Measurements from ENCODE around the gene CLN3.
"Not testable (repeated sequence)": the region's sequence is repeated elsewhere in the genome, so short reads cannot be mapped to it uniquely, and the experiment has no call there.

Gene CLN3

DNA sequence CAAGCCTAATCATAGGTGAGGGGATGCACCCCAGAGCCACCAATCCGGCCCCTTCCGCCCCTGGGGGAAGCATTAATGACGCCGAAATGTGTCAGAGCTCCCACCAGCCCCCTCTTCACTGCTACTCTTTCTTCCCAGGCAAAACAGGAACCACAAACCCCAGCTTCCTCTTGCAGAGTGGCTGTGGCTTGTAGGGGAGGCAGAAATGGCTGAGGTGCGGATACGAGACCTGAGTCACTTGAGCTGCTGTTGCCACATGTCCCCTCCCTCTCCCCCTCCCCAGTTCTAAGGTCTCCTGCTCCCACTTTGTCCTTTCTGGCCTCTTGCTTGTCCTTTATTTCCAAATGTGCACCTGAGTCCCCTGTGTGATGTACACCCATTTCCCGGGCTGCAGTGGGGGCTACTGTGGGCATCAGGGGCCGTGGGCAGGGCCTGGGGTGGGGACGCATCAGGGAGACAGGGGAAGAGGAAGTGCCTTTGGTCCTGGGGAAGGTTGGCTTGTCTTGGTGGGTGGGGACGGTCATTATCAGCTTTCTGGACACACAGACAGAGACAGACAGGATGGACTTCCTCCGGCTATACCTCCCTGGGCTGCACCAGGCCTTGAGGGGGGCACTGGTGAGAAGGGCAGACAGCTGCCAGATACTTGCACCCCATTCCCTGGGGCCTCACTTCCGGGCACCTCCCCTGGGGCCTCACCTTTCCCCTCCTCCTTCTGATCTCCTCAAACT, 2.4 kb upstream of the CLN3 start, which contains the start of gene APOBR:
TSS of gene APOBR (plus strand) at position 523 of the 731 bp plus-strand sequence. CDS start at position 562, 39 bp downstream.
- peak; percentile 90 for DNase-seq

DNA sequence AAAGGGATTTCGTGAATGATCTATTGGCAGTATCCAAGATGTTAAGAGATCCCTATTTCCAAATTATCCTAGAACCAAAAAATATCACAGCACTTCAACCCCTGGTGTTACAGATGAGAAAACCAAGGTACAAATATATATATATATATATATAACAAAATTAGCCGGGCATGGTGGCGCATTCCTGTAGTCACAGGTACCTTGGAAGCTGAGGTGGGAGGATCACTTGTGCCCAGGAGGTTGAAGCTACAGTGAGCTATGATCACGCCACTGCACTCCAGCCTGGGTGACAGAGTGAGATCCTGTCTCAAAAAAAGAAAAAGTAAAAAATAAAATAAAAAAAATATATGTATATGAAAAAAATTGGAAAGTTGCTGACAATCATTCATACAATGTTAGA, 637 bp upstream of the CLN3 start:
- peak; percentile 12 for DNase-seq

DNA sequence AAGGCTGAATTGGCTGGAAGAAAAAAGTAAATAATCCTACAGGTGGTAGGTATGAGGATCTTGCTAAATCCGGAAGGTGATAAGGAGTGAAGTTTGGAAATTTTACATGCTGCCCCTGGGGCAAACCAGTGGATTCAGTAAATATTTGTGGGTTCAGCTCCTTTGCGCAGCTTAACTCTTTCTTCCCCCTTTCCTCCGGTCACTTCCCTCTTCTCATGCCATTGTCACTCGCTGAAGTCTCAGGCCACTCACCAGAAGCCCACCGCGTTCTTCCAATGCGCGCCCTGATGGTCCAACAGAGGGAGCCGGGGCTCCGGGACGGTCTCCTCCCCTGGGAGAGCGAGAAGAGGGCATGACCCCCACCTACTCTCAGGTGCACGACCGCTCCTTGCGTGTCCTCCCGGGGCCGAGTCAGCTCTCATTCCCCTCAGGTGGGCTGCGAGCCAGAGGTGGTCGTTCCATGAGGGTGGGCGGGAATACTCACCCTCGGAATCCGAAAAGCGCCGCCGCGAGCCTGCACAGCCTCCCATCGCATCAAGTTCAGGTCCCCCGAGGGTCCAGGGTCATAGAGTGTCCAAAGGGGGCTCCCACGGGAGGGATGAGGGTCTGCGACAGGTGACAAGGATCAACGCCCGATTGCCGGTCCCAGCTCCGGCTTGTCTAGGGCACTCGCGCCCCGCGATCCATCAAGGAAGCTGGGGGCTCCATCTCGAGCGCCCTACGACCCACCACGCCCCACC, 474 bp downstream of the CLN3 start:
- peak; percentile 41 for DNase-seq

DNA sequence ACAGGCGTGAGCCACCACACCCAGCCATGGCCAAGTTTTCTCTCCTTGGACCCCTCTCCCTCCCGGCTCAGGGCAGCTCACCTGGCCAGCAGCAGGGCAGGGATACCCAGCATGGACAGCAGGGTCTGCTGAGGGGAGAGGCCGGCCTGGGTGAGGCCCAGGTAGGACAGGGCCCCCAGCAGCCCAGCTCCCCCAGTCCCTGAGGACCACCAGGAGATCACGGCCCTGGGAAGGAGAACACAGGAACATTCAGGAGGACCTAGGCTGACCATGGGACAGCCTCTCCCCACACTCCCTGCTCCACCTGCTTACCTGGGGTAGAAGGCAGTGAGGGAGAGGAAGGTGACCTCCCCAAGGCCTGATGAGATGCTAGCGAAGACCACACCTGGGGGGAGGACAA, 5.6 kb downstream of the CLN3 start:
- DNase-seq: no peak

DNA sequence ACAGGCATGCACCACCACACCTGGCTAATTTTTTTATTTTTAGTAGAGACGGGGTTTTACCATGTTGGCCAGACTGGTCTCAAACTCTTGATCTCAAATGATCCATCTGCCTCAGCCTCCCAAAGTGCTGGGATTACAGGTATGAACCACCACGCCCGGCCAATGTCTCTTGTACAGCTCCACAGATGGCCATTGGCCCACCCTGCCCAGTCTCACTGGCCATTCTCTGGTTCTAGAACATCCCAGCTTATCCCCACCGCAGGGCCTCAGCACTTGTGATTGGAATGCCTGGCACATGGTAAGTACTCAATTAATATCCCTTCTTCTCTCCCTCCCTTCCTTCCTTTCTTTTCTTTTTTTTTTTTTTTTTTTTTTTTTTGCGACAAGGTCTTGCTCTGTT, 8.5 kb downstream of the CLN3 start:
- not testable (repeated sequence) for DNase-seq

DNA sequence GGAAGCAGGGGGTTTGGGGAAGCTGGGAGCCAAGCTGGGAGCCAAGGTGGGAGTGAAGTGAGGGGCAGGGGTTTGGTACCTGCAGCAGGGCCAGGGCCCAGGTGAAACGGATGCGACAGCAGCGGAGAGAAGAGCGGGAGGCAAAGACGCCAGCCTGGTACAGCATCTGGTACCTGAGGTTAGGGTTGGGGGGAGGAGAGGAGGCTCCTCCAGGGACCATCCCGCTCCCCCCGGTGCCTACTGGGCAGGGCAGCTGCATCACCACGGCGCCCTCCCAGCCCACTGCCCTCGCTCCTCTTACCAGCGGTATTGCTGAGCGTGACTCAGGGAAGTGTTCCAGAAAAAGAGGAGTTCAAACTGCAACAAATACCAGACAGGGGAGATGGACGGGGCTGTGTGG, 9.8 kb downstream of the CLN3 start:
- no peak for DNase-seq

DNA sequence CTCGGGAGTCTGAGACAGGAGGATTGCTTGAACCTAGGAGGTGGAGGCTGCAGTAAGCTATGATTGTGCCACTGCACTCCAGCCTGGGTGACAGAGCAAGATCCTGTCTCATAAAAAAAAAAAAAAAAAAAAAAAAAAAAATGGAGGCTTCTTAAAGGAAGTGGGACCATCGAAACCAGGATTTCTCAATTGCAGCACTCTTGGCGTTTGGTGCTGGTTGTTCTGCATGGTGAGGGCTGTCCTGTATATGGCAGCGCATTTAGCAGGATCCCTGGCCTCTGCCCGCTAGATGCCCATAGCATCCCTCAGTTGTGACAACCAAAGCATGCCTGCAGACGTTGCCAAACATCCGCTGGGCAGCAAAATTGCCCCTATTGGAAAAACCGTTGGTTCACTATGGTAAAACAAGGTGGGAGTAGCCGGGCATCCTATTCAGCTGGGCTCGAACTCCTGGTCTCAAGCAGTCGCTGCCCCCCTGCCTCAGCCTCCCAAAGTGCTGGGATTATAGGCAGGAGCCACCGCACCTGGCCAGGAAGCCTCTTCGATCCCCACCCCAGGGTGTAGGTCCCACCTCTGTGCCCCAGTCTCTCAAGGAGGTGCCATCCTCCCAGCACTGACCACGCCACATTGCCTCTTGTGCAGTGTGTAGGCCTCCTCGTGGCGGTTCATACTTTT, 13.2 kb downstream of the CLN3 start:
- no peak for DNase-seq

DNA sequence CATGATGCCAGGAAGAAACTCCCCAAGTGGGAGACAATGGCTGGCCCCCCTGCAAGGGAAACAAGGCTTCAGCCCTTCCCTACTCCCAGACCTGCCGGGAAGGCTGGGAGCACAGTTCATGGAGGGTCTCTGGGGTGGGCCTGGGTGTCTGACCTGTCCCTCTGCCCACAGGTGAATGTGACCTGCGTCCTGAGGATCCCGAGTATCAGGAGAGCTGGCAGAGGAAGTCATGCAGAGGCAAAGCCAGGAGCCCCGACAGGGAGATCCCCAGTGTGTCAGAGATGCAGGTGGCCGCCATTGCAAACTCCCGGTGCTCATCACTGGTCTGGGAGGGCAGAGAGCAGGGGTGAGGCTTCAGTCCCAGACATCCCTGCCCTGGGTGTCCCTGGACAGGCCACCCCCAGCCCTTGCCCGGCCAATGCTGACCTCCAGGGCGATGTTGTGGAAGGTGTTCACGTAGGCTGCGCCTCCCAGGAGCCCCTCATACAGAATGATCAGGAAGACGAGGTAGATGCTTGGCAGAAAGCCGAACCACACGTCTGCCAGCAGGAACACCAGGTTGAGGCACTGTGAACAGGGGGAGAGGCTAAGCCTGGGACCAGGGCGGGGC, 14.5 kb downstream of the CLN3 start:
- DNase-seq: no peak

DNA sequence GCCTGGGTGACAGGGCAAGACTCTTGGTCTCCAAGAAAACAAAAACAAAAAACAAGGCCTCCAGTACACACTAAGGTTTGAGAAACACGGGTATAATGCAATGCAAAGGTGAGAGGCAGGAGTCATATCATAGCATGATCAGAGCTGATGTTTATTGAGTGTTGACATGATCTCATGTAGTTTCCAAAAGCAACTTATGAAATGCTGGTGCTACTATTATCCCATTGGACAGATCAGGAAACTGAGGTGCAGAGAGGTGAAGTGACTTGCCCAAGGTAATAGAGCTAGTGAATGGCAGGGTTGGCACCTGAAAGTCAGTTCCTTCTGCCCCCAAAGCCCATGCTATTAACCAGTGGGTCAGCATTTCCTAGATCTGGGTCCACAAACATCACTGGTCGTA, 16.7 kb downstream of the CLN3 start:
- no peak for DNase-seq

DNA sequence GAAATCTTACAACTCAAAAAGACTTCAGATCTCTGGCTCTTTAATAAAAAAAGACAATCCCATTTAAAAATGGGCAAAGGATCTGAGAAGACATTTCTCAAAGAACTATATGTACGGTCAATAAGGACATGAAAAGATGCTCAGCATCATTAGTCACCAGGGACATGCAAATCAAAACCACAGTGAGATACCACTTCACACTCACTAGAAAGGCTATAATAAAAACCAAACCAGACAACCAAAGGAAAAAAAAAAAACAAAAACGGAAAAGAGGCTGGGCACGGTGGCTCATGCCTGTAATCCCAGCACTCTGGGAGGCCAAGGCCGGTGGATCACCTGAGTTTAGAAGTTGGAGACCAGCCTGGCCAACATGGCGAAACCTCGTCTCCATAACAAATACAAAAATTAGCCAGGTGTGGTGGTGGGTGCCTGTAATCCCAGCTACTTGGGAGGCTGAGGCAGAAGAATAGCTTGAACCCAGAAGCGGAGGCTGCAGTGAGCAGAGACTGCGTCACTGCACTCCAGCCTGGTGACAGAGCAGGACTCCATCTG, 18.1 kb downstream of the CLN3 start:
- no peak for DNase-seq

DNA sequence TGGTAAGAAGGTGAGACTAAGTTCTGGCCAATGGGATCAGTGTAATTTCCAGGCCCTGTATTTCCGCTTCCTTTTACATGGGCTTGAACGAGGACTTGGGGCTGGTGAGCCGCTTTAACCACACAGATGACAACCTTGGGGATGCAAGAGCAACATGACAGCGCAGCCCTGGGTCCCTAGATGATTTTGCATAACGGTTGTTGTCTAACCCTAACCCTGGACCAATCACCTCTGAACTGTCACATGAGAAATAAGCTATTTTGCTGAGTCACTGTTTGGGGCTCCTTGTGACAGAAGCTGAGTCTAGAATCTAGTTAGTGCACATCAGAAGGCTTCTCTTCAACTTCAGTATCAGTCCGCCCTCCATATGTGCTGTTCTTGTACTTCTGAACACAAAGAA, 44.8 kb downstream of the CLN3 start:
- not testable (repeated sequence) for DNase-seq

DNA sequence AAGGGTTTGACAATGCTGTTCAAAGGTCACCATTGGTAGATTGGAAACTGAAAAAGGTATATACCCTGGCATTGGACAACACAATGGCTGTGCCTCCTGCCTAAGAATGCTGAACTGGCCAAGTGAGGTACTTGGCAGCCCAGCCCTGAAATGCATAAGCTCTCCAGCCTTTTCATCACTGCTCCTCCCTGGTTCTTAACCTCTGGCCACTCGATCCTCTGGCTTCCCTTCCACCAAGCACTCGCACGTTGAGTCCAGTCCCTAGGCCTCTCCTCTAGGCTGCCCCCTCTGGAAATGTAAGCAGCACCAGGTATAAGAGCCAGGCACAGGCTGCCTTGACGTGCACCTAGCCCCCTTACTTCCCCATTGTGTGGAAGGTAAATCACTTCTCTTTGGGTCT, 45.5 kb downstream of the CLN3 start:
- DNase-seq: not testable (repeated sequence)

DNA sequence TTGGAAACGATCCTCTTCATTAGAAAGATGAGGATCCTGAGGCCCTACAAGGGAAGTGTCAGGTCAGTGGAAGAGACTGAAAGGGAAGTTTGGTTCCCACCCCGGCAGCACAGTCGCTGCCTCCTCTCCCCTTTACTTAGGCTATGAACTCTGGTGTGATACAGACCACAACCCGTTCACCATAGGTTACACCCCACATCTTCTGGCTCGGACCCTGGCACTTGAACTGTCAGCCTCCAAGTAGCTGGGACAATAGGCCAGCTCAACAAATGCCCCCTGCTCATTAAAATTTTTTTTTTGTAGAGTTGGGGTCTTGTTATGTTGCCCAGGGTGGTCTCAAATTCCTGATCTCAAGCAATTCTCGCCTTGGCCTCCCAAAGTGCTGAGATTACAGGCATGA, 47.9 kb downstream of the CLN3 start:
- DNase-seq: not testable (repeated sequence)

DNA sequence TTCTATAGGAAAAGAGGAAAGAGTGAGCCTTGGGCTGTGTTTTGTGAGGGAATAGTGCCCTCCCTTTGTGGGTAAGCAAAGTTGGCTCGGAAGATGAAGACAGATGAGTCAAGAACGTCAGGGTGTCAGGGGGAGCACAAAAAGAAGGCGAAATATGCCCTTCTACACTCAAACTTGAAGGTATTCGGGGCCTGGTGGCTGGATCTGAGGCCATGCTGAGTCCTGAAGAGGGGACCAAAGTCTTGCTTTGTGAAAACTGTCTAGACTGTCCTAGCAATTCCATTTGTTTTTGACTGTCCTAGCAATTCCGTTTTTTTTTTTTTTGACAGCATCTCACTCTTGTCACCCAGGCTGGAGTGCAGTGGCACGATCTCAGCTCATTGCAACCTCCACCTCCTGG, 53.0 kb downstream of the CLN3 start:
- DNase-seq: not testable (repeated sequence)

DNA sequence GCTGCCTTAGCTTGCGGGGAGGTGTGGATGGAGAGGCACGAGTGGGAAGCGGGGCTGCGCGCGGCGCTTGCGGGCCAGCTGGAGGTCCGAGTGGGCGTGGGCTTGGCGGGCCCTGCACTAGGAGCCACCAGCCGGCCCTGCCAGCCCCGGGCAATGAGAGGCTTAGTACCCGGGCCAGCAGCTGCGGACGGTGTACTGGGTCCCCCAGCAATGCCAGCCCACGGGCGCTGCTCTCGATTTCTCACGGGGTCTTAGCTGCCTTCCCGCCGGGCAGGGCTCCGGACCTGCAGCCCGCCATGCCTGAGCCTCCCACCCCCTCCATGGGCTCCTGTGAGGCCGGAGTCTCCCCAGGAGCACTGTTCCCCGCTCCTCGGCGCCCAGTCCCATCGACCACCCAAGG, 56.5 kb downstream of the CLN3 start:
- DNase-seq: not testable (repeated sequence)
